Measurements from ENCODE around the gene QRICH2.

DNA sequence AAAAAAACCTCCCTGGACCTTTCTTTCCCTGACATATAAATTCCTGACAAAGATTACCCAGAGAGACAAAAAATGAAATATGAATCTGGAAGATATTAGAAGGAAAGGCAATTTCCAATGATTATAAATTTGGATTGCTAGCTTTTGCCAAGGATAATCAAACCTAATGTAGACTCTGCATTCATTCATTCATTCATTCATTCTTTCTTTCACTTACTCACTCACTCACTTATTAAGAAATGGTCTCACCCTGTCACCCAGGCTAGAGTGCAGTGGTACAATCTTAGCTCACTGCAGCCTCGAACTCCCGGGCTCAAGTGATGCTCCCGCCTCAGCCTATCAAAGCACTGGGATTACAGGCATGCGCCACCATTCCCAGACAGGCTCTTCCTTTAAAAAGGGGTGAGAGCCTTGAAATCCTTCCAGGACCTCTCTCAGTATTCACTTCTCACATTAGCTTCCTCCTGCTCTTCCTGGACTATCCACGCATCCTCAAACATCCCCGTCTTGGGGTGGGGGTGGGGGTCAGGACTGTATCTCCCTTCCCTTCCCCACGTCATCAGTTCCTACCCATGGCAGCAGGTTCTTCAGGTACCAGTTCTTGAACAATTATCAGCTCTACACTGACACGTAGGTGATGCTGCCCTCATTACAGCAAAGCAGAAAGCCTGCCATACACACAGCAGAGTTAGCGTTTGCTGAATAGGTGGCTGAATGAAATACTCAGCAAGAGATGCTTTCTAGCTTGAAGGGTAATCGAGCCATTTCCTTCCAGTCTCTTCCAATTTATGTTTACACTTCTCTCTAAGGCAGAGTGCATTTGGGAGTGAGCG, 25.8 kb upstream of the QRICH2 start:
- TF ChIP-seq, protein P1, sequence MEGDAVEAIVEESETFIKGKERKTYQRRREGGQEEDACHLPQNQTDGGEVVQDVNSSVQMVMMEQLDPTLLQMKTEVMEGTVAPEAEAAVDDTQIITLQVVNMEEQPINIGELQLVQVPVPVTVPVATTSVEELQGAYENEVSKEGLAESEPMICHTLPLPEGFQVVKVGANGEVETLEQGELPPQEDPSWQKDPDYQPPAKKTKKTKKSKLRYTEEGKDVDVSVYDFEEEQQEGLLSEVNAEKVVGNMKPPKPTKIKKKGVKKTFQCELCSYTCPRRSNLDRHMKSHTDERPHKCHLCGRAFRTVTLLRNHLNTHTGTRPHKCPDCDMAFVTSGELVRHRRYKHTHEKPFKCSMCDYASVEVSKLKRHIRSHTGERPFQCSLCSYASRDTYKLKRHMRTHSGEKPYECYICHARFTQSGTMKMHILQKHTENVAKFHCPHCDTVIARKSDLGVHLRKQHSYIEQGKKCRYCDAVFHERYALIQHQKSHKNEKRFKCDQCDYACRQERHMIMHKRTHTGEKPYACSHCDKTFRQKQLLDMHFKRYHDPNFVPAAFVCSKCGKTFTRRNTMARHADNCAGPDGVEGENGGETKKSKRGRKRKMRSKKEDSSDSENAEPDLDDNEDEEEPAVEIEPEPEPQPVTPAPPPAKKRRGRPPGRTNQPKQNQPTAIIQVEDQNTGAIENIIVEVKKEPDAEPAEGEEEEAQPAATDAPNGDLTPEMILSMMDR (conservative IDR thresholded peaks at IDR 0.05; ENCODE audit: low read length) = no peak
- no peak for TF ChIP-seq EZH2phosphoT487 (IDR thresholded peaks at IDR 0.05; ENCODE audit: borderline replicate concordance, low read depth, low read length)
